Renal pelvis (tissue), 4 donors: ENCODE data around the gene PRKX. TPM values are rescaled to one million over a fixed set of nuclear protein-coding genes. Genes with fewer than 3 reads are reported as not detected.
"Not testable (repeated sequence)": the region's sequence is repeated elsewhere in the genome, so short reads cannot be mapped to it uniquely, and the experiment has no call there.

ENCODE experiments used
- DNase-seq: peaks from one replicate; pipeline ENCODE4 v3.0.0-alpha.2; 2013
- polyA plus RNA-seq, 3 donors: library from polyadenylated mRNA; unstranded; fragments of 120-200 nt; gene quantifications; one replicate each; pipeline ENCODE4 v1.2.1, GENCODE V29; 2013; ENCODE audit not compliant: insufficient read length in 3 of 3

Gene PRKX
- polyA plus RNA-seq, 3 donors, result 12.4 to 18.4 (median 14.6) TPM

GRCh38 chrX:3713937-3714434 lies 537 bp upstream of the PRKX start:
- DNase-seq, result no peak

- DNase-seq, result no peak
These were observed 602 bp downstream of the PRKX start for GRCh38 chrX:3712870-3713224.

GRCh38 chrX:3712051-3712869 lies 1.2 kb downstream of the PRKX start:
- DNase-seq, result no peak

- no peak for DNase-seq
These were observed 2.0 kb downstream of the PRKX start for GRCh38 chrX:3711331-3711917.

- not testable (repeated sequence) for DNase-seq
These were observed 5.7 kb downstream of the PRKX start for GRCh38 chrX:3707673-3708274.

GRCh38 chrX:3706481-3706880 lies 7.0 kb downstream of the PRKX start:
- DNase-seq, result no peak

- DNase-seq, result not testable (repeated sequence)
These were observed 10.2 kb downstream of the PRKX start for GRCh38 chrX:3703251-3703650.

GRCh38 chrX:3702095-3702494 lies 11.4 kb downstream of the PRKX start:
- DNase-seq, result not testable (repeated sequence)

- not testable (repeated sequence) for DNase-seq
These were observed 12.0 kb downstream of the PRKX start for GRCh38 chrX:3701445-3701928.

GRCh38 chrX:3699821-3700381 lies 13.5 kb downstream of the PRKX start:
- no peak for DNase-seq

- DNase-seq, result no peak
These were observed 15.7 kb downstream of the PRKX start for GRCh38 chrX:3697701-3698279.

GRCh38 chrX:3697220-3697684 lies 16.2 kb downstream of the PRKX start:
- DNase-seq, result no peak

- no peak for DNase-seq
These were observed 17.9 kb downstream of the PRKX start for GRCh38 chrX:3695536-3695935.

- DNase-seq, result no peak
These were observed 23.3 kb downstream of the PRKX start for GRCh38 chrX:3690140-3690539.

- not testable (repeated sequence) for DNase-seq
These were observed 30.2 kb downstream of the PRKX start for GRCh38 chrX:3683236-3683635.

GRCh38 chrX:3680459-3680858 lies 33.0 kb downstream of the PRKX start:
- no peak for DNase-seq

GRCh38 chrX:3679669-3680068 lies 33.8 kb downstream of the PRKX start:
- DNase-seq, result no peak

GRCh38 chrX:3678328-3678727 lies 35.1 kb downstream of the PRKX start:
- DNase-seq, result no peak

GRCh38 chrX:3674881-3675280 lies 38.6 kb downstream of the PRKX start:
- DNase-seq, result no peak

GRCh38 chrX:3669841-3670475 lies 43.5 kb downstream of the PRKX start:
- no peak for DNase-seq

GRCh38 chrX:3666975-3667374 lies 46.5 kb downstream of the PRKX start:
- DNase-seq, result no peak

- DNase-seq, result no peak
These were observed 48.5 kb downstream of the PRKX start for GRCh38 chrX:3664921-3665320.
